22Rv1 (cell line): Measurements from ENCODE around the gene GCN1.

ENCODE experiments used
- ZFX ChIP-seq: fragments of 450-650 bp; IDR thresholded peaks from 2 replicates; pipeline ENCODE4 v1.6.1; 2017; ENCODE audit warnings: antibody characterized with exemption, borderline replicate concordance
- TF ChIP-seq, protein P1 (sequence below): fragments of 450-650 bp; IDR thresholded peaks from 2 replicates; pipeline ENCODE4 v1.5.1; 2017; ENCODE audit warnings: mild to moderate bottlenecking

- TF ChIP-seq, protein P1, sequence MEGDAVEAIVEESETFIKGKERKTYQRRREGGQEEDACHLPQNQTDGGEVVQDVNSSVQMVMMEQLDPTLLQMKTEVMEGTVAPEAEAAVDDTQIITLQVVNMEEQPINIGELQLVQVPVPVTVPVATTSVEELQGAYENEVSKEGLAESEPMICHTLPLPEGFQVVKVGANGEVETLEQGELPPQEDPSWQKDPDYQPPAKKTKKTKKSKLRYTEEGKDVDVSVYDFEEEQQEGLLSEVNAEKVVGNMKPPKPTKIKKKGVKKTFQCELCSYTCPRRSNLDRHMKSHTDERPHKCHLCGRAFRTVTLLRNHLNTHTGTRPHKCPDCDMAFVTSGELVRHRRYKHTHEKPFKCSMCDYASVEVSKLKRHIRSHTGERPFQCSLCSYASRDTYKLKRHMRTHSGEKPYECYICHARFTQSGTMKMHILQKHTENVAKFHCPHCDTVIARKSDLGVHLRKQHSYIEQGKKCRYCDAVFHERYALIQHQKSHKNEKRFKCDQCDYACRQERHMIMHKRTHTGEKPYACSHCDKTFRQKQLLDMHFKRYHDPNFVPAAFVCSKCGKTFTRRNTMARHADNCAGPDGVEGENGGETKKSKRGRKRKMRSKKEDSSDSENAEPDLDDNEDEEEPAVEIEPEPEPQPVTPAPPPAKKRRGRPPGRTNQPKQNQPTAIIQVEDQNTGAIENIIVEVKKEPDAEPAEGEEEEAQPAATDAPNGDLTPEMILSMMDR, result no peak
- TF ChIP-seq ZFX, result no peak
These were observed 76.0 kb downstream of the GCN1 start for GRCh38 chr12:120118321-120119061.
